ENCODE results near the gene SCN3A. TPM values are rescaled to one million over a fixed set of nuclear protein-coding genes. Genes with fewer than 3 reads are reported as not detected.
A peak's percentile ranks its signal among the peaks of the same experiment; 100 is the strongest.

The SCN3A gene
- total RNA-seq, 1 experiment from 2014 or later: not detected

DNA sequence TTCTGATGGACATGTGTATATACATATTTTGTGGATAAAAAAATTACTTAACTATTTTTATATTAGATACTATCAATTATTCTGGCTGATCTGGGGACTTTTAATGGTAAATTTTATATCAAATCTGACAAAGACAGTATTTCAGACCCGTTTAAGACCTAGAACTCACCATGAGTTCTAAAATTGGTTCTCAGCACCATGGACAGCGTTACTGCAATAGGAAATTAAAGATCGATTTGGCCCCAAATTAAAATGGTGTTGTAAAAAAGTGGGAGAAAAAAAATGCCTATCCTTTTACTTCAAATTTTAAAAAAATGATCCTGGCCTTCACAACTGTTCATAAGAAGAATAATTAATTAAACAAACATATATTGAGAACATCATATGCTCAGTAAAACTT is 34.4 kb upstream of the SCN3A start:
- intact Hi-C loops (cut with micrococcal nuclease): no loop called here
- Mint-ChIP-seq H3K9me3 (ENCODE audit: unreplicated experiment) (no peaks in the 10 kb centered on the region), H3K4me1 (ENCODE audit: insufficient read depth, unreplicated experiment) (no peaks in the 10 kb centered on the region), H3K4me3 (ENCODE audit: unreplicated experiment) (no peak overlapping the region), H3K27me3 (ENCODE audit: insufficient read depth, unreplicated experiment) (peaks cover 43% of the 10 kb centered on the region), H3K27ac (ENCODE audit: low read depth, unreplicated experiment) (no peak overlapping the region), H3K36me3 (ENCODE audit: insufficient read depth, unreplicated experiment) (no peaks in the 10 kb centered on the region)
- CTCF ChIA-PET: interaction anchor here (0.6 to 2.7 kb wide), 8 partner anchors 9 to 636 kb away, joined by 3 to 9 read pairs (median 5); no protein-coding TSS in a partner anchor
- no TSS peak for BruUV-seq (replicated peaks)
- POLR2A ChIA-PET: interaction anchor here (0.6 kb wide), 1 partner anchor 22 kb away, joined by 3 read pairs; no protein-coding TSS in a partner anchor
- peak; percentile 31 for DNase-seq (ENCODE audit: unreplicated experiment)
- TF ChIP-seq, protein P1, sequence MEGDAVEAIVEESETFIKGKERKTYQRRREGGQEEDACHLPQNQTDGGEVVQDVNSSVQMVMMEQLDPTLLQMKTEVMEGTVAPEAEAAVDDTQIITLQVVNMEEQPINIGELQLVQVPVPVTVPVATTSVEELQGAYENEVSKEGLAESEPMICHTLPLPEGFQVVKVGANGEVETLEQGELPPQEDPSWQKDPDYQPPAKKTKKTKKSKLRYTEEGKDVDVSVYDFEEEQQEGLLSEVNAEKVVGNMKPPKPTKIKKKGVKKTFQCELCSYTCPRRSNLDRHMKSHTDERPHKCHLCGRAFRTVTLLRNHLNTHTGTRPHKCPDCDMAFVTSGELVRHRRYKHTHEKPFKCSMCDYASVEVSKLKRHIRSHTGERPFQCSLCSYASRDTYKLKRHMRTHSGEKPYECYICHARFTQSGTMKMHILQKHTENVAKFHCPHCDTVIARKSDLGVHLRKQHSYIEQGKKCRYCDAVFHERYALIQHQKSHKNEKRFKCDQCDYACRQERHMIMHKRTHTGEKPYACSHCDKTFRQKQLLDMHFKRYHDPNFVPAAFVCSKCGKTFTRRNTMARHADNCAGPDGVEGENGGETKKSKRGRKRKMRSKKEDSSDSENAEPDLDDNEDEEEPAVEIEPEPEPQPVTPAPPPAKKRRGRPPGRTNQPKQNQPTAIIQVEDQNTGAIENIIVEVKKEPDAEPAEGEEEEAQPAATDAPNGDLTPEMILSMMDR (IDR thresholded peaks at IDR 0.05; ENCODE audit: unreplicated experiment): no peak

DNA sequence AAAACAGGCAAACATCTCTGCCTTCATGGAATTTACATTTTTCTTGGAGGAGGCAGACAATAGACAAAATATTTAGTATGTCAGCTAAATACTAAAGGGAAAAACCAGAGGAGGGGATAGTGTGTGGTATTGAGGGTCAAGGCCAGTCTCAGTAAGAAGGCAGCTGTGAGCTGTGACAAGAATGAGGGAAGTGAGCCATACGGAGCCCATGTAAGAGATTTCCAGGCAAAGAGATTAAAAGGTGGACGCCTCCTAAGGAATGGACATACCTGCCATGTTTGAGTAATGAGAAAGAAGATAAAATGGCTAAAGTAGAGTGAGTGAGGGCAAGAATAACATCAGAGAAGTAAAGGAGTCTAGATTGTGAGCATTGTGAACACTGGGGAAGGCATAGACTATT is 33.2 kb upstream of the SCN3A start:
- ChIA-PET POLR2A (no interaction called here), CTCF (interaction anchor here (0.6 kb wide), 4 partner anchors 31 to 1039 kb away, joined by 3 to 6 read pairs (median 3); no protein-coding TSS in a partner anchor)
- H3K27me3 Mint-ChIP-seq (ENCODE audit: insufficient read depth, unreplicated experiment): peaks cover 33% of the 10 kb centered on the region
- no peak for DNase-seq (ENCODE audit: unreplicated experiment)
- TF ChIP-seq, protein P1 (IDR thresholded peaks at IDR 0.05; ENCODE audit: unreplicated experiment): no peak
- no peaks in the 10 kb centered on the region for H3K9me3 Mint-ChIP-seq (ENCODE audit: unreplicated experiment)
- H3K36me3 Mint-ChIP-seq (ENCODE audit: insufficient read depth, unreplicated experiment): no peaks in the 10 kb centered on the region
- no peak overlapping the region for H3K4me3 Mint-ChIP-seq (ENCODE audit: unreplicated experiment)
- intact Hi-C loops (cut with micrococcal nuclease): no loop called here
- no TSS peak for BruUV-seq (replicated peaks)
- no peaks in the 10 kb centered on the region for H3K4me1 Mint-ChIP-seq (ENCODE audit: insufficient read depth, unreplicated experiment)
- H3K27ac Mint-ChIP-seq (ENCODE audit: low read depth, unreplicated experiment): no peak overlapping the region

DNA sequence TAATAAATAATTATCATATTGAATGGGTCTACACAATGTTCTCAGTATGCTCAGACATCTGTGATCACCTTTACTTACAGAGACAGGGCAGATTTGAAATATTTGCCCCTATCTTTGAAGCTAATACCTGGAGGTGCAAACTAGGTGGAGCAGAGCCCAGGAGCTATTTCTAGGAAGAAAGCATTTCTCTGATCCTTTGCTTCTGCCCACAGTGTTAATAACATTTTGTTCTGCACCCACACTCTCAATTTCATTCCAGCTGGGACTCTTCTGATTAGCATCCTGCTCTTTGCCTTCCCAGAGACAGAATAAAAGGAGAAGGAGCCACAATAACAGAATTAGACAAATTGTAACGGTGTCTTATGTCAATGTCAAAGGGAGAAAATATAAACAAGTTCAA is 23.7 kb upstream of the SCN3A start:
- BruUV-seq (replicated peaks): no TSS peak
- no peaks in the 10 kb centered on the region for H3K4me1 Mint-ChIP-seq (ENCODE audit: insufficient read depth, unreplicated experiment)
- H3K27me3 Mint-ChIP-seq (ENCODE audit: insufficient read depth, unreplicated experiment): peaks cover 60% of the 10 kb centered on the region
- no peak overlapping the region for H3K27ac Mint-ChIP-seq (ENCODE audit: low read depth, unreplicated experiment)
- H3K9me3 Mint-ChIP-seq (ENCODE audit: unreplicated experiment): no peaks in the 10 kb centered on the region
- ChIA-PET CTCF (no interaction called here), POLR2A (interaction anchor here (0.6 kb wide), 1 partner anchor 385 kb away, joined by 3 read pairs; no protein-coding TSS in a partner anchor)
- intact Hi-C loops (cut with micrococcal nuclease): no loop called here
- TF ChIP-seq, protein P1 (IDR thresholded peaks at IDR 0.05; ENCODE audit: unreplicated experiment): no peak
- no peak overlapping the region for H3K4me3 Mint-ChIP-seq (ENCODE audit: unreplicated experiment)
- DNase-seq (ENCODE audit: unreplicated experiment): no peak
- H3K36me3 Mint-ChIP-seq (ENCODE audit: insufficient read depth, unreplicated experiment): no peaks in the 10 kb centered on the region

DNA sequence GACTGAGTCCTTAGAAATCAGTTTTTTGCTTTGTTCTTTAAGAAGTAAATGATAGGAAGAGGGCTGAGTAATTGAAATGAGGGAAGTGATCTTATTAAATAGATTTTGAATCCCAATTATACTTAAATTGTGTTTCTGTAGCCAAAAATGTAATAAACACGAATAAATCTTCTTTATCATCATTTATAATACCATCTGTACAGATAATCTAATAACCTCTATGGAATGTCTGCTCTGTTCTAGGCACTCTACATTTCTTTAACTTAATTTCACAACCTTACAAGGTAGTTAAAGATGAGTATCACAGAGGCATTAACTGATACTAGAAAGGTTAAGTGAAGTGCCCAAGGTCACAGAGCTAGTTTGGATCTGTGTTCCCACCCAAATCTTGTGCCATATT is 21.1 kb upstream of the SCN3A start:
- POLR2A ChIA-PET: no interaction called here
- Mint-ChIP-seq H3K4me1 (ENCODE audit: insufficient read depth, unreplicated experiment) (no peaks in the 10 kb centered on the region), H3K4me3 (ENCODE audit: unreplicated experiment) (no peak overlapping the region), H3K27ac (ENCODE audit: low read depth, unreplicated experiment) (no peak overlapping the region), H3K27me3 (ENCODE audit: insufficient read depth, unreplicated experiment) (peaks cover 78% of the 10 kb centered on the region), H3K36me3 (ENCODE audit: insufficient read depth, unreplicated experiment) (no peaks in the 10 kb centered on the region), H3K9me3 (ENCODE audit: unreplicated experiment) (no peaks in the 10 kb centered on the region)
- no TSS peak for BruUV-seq (replicated peaks)
- no peak for DNase-seq (ENCODE audit: unreplicated experiment)
- TF ChIP-seq, protein P1 (IDR thresholded peaks at IDR 0.05; ENCODE audit: unreplicated experiment): no peak
- intact Hi-C loops (cut with micrococcal nuclease): no loop called here
- CTCF ChIA-PET: no interaction called here

Measured in MCF 10A (cell line).